Upper lobe of left lung (tissue), 4 donors: ENCODE data around the gene GALNT14.
"Not testable (repeated sequence)": the region's sequence is repeated elsewhere in the genome, so short reads cannot be mapped to it uniquely, and the experiment has no call there.

ENCODE experiments used
- CTCF ChIP-seq, 6 experiments: fragments of 450-650 bp in 4 of 6; fragments of 200-600 bp in 2 of 6; sonication (generic) in 2 of 6; IDR thresholded peaks; one replicate each; pipeline ENCODE4 v1.5.1; 2016 to 2019; ENCODE audit warnings: antibody characterized with exemption in 6 of 6
- EP300 ChIP-seq, 4 donors: sonication (generic); formaldehyde crosslinking; IDR thresholded peaks; one replicate each; pipeline ENCODE4 v1.5.1; 2017; ENCODE audit warnings: antibody characterized with exemption in 4 of 4, control low read depth in 2 of 4
- POLR2A ChIP-seq, 4 donors: fragments of 450-650 bp; IDR thresholded peaks; one replicate each; pipeline ENCODE4 v1.5.1; 2016 to 2017; ENCODE audit warnings: antibody characterized with exemption in 4 of 4, mild to moderate bottlenecking in 2 of 4

- TF ChIP-seq EP300, CTCF, POLR2A (IDR thresholded peaks at IDR 0.05): not testable (repeated sequence)
These were observed 233.8 kb downstream of the GALNT14 start for GRCh38 chr2:30904437-30904836.
